ENCODE results near the gene ZFP3.

The ZFP3 gene

GRCh38 chr17:5055543-5055942 is 22.7 kb upstream of the ZFP3 start:
- Histone ChIP-seq H3K27ac (ENCODE audit: low read length) (no peak overlapping the region), H3K79me2 (ENCODE audit: low read length) (no peaks in the 10 kb centered on the region), H3K4me3 (ENCODE audit: low read length) (no peak overlapping the region), H3K4me1 (ENCODE audit: low read length) (no peaks in the 10 kb centered on the region), H3K9me2 (replicated peaks; ENCODE audit: insufficient read depth, low read length) (no peaks in the 10 kb centered on the region), H2AFZ (ENCODE audit: low read length) (no peak overlapping the region), H3K27me3 (replicated peaks; ENCODE audit: insufficient read depth, low read length) (no peaks in the 10 kb centered on the region), H3K9ac (ENCODE audit: low read length) (no peak overlapping the region), H3F3A (ENCODE audit: insufficient read depth, low read length) (no peaks in the 10 kb centered on the region), H3K36me3 (replicated peaks; ENCODE audit: insufficient read depth, low read length) (no peaks in the 10 kb centered on the region), H3K4me2 (ENCODE audit: low read depth, low read length) (no peak overlapping the region), H4K20me1 (ENCODE audit: insufficient read depth, low read length) (no peaks in the 10 kb centered on the region), H3K9me3 (replicated peaks; ENCODE audit: insufficient read depth, low read length) (no peaks in the 10 kb centered on the region)
- DNase-seq, result no peak
- TF ChIP-seq EZH2phosphoT487 (IDR thresholded peaks at IDR 0.05; ENCODE audit: low read length), result no peak
- no peak for TF ChIP-seq CTCF (IDR thresholded peaks at IDR 0.05; ENCODE audit: low read length)
- no peak for TF ChIP-seq EZH2 (optimal IDR thresholded peaks at IDR 0.05; ENCODE audit: low read depth, low read length)

GRCh38 chr17:5065227-5065744 is 13.0 kb upstream of the ZFP3 start:
- no peaks in the 10 kb centered on the region for H3K79me2 ChIP-seq (ENCODE audit: low read length)
- DNase-seq, result no peak

GRCh38 chr17:5068236-5068635 is 10.0 kb upstream of the ZFP3 start:
- Histone ChIP-seq H3K4me2 (ENCODE audit: low read depth, low read length) (no peak overlapping the region), H3K9me3 (replicated peaks; ENCODE audit: insufficient read depth, low read length) (no peaks in the 10 kb centered on the region), H3K9ac (ENCODE audit: low read length) (no peak overlapping the region), H3K36me3 (replicated peaks; ENCODE audit: insufficient read depth, low read length) (no peaks in the 10 kb centered on the region), H3F3A (ENCODE audit: insufficient read depth, low read length) (no peaks in the 10 kb centered on the region), H2AFZ (ENCODE audit: low read length) (no peak overlapping the region), H4K20me1 (ENCODE audit: insufficient read depth, low read length) (no peaks in the 10 kb centered on the region), H3K9me2 (replicated peaks; ENCODE audit: insufficient read depth, low read length) (no peaks in the 10 kb centered on the region), H3K27me3 (replicated peaks; ENCODE audit: insufficient read depth, low read length) (no peaks in the 10 kb centered on the region), H3K79me2 (ENCODE audit: low read length) (no peaks in the 10 kb centered on the region), H3K4me3 (ENCODE audit: low read length) (no peak overlapping the region), H3K27ac (ENCODE audit: low read length) (no peak overlapping the region), H3K4me1 (ENCODE audit: low read length) (no peaks in the 10 kb centered on the region)
- DNase-seq, result no peak
- no peak for TF ChIP-seq EZH2phosphoT487 (IDR thresholded peaks at IDR 0.05; ENCODE audit: low read length)
- no peak for TF ChIP-seq CTCF (IDR thresholded peaks at IDR 0.05; ENCODE audit: low read length)
- no peak for TF ChIP-seq EZH2 (optimal IDR thresholded peaks at IDR 0.05; ENCODE audit: low read depth, low read length)

More at GRCh38 chr17:5065227-5065744, 13.0 kb upstream of the ZFP3 start:
- H3K36me3 ChIP-seq (replicated peaks; ENCODE audit: insufficient read depth, low read length), result no peaks in the 10 kb centered on the region
- H3K27ac ChIP-seq (ENCODE audit: low read length), result no peak overlapping the region
- no peaks in the 10 kb centered on the region for H3K27me3 ChIP-seq (replicated peaks; ENCODE audit: insufficient read depth, low read length)
- H3F3A ChIP-seq (ENCODE audit: insufficient read depth, low read length), result no peaks in the 10 kb centered on the region
- no peaks in the 10 kb centered on the region for H3K4me1 ChIP-seq (ENCODE audit: low read length)
- TF ChIP-seq EZH2 (optimal IDR thresholded peaks at IDR 0.05; ENCODE audit: low read depth, low read length) (no peak), EZH2phosphoT487 (IDR thresholded peaks at IDR 0.05; ENCODE audit: low read length) (no peak), CTCF (IDR thresholded peaks at IDR 0.05; ENCODE audit: low read length) (no peak)
- no peak overlapping the region for H3K4me2 ChIP-seq (ENCODE audit: low read depth, low read length)
- no peak overlapping the region for H3K4me3 ChIP-seq (ENCODE audit: low read length)
- no peaks in the 10 kb centered on the region for H3K9me2 ChIP-seq (replicated peaks; ENCODE audit: insufficient read depth, low read length)
- H3K9me3 ChIP-seq (replicated peaks; ENCODE audit: insufficient read depth, low read length), result no peaks in the 10 kb centered on the region
- no peaks in the 10 kb centered on the region for H4K20me1 ChIP-seq (ENCODE audit: insufficient read depth, low read length)
- no peak overlapping the region for H2AFZ ChIP-seq (ENCODE audit: low read length)
- no peak overlapping the region for H3K9ac ChIP-seq (ENCODE audit: low read length)
